ENCODE results near the gene MAML3.

MAML3 gene

DNA sequence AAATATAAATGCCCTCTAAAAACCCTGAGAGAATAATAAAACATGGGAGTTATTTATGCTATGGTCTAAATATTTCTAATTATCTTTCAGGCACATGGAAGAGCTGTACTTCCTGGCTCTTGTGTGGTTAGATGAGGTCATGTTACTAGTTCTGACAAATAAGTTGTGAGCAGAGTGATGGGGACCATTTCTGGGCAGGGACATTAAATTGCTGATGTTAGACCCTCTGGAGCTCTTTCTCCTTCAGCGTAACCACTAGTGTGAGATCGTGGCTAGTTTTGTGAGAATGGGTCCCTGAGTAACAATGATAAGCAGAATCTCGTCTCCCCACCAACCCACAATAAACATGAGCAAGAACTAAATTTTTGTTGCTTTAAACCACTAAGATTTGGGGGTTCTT lies 108.0 kb downstream of the MAML3 start:
- DNase-seq (ENCODE audit: low spot score): no peak

DNA sequence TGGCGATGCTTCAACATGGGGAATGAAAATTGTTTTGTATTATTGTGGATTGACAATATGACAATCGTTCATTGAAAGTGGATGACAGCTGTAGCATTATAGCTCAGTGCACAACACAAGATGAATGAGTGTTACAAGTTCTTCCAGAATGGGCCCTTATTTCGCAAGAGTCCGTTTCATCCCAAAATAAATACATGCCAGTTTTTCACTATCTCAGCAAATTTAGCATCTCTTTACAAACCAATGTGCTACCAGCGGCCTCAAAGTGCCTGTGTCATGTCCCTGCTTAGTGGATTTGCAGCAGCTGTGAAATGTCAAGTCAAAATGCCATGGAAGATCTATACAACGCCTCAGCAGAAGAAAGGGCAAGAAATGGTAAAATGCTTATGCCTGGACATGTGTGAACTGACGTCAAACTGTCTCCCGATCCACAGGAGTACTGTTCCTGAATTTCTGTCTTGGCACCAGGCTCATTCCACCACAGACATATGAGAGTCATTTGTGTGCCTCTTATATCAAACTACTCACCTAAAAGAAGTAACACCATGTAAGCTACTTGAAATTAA lies 109.6 kb downstream of the MAML3 start:
- no peak for DNase-seq (ENCODE audit: low spot score)

DNA sequence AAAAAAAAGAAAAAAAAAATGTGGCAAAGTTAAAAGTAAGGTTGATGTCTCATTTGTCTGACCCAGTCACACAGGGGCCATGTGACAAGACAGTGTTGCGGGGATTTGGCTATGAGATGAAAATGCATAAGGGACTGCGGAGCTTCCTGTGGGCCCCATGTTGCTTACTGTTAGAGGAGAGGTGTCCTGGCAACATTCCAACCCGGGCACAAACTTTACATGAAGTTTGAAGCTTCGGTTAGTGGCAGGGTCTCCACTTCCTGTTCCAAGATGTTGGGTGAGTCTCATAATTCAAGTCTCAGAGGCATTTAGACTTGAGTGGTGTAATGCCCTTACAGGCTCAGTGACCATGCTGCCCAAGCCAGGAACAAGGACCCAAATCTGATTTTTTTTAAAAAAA lies 111.3 kb downstream of the MAML3 start:
- no peak for DNase-seq (ENCODE audit: low spot score)

DNA sequence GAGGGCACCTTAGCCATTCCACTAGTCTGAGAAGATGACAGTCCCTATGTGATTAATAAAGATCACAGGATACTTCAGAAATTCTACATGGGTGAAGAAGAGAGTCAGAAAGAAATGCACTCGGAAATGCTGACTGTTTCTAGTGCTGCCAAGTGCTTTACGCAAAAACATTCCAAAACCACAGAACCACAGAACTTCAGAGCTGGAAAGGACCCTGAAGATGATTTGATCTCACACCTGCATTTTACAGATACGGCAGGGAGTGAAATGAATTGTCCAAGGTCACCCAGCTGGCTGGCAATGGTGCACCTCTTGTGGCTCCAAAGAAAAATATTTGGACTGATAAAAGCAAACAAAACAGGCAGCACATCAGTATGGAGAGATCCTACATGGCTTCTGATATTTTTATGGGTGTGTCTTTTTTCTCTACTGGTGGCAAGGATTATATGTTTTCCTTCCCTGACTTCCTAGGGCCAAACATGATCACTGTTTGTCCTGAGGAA lies 115.9 kb downstream of the MAML3 start:
- no peak for DNase-seq (ENCODE audit: low spot score)

DNA sequence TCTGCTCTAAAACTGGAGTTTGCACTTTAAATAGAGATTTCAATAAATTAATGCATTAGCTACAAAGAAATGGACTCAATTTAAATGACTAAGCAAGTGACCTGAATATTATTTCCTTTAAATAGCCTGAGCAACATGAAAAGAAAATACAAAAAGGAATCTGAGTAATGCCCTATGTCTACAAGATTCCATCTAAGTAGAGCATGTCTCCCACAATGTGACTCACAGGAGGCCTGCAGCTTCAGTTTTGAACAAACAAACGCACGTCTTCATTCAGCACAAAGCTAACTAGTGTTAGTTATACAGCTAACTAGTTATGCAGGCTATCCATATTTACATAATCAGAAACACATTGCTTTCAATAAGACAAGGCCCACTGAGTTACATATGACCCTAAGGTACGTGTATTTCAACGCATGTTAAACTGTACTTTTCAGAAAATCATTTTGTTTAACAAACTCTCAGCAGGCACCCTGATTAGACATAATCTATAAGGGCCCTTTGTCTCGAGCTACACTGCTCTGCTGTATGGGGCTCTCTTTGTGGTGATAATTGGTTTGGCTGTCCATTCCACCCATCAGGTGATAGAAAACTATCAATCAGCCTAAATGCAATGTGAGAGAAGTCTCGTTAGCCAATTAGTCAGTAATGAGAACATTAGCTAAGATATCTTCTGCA lies 116.5 kb downstream of the MAML3 start:
- no peak for DNase-seq (ENCODE audit: low spot score)

DNA sequence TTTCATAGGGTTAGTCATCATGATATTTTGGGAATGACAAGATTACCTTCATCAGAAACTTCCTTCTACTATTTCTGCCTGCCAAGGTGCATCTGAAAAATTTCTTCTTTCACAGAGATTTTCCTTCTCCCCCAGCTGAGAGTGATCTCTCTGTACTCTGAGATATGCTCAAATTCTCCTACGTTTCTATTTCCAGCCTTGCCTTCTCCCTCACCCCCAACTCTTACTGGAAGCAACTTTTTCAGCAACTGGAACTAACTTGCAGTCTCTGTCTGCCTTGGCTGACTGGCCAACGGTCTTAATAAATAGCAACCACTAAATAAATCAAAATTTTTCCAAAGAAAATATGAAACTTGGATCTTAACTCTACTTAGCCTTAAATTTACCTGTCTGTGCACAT lies 122.3 kb downstream of the MAML3 start:
- DNase-seq (ENCODE audit: low spot score): no peak

DNA sequence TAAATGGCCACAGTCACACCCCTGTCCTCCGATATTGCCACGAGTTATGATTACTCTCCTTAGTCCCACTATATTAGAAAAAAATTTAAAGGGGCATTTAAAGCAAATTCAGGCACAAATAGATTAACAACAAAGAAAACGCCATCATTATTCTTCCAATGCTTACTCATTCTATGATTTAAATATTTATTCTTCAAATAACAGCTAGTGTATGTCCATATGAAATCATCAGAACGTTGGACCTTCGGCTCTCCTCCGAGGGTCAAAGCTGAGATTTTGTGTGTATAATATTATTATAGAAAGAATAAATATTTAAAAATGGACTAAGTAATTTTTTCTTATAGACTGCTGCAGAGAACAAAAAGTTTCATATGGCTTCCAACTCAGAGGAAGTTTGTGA lies 122.9 kb downstream of the MAML3 start:
- no peak for DNase-seq (ENCODE audit: low spot score)

DNA sequence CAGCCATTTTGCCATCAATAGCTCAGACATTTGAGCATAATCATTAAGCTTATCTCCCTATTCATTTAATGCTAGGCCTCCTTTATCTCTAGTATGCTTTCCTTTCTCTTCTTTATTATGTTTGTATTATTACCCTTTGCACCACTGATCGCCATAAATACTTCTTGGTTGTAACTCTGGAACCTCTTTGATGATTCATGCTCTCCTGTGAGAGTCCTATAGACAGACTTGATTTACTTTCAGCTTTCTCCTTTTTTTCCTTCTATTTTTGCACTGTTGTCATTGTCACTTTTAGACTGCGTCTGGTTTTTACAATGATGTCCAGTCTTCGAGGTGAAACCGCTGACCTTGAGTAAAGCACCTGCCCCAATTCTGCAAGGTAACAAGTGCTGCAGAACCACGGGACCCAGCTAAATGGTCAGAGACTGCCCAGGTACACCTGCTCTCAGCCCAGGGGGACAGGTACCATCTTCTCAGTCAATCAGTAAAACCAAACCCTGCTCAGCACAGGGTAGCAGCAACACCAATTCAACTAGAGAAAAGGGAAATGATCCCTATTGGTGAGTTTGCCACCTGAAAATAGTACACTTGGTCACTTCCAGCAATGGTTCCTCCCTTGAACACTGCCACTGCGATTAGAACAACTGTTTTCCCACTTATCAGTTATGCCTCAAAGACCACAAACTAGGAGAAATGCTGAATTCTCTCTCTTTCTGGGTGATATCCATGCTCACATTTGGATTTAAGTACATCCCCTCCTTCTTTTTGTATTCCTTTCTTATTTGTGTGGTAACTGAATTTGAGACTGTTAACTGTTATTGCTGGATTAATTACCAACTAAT lies 125.1 kb downstream of the MAML3 start:
- DNase-seq (ENCODE audit: low spot score): no peak

DNA sequence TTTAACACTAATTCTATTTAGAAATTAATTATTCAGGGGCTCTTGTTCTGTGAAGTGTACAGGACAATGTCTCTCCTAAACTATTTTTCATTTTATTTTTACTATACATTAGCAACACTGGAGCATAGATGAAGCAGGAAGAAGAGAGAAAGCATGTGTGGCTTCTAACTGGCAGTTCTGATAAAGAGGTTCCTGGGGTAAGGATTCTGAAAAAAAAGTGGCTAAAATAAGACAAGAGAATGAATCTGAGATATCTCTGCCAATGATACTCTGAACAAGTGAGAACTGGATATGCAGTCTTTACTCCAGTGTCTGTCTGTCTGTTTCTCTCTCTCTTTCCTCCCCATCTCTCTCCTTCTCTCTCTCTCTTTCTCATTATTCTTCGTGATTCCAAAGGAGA lies 125.9 kb downstream of the MAML3 start:
- no peak for DNase-seq (ENCODE audit: low spot score)

DNA sequence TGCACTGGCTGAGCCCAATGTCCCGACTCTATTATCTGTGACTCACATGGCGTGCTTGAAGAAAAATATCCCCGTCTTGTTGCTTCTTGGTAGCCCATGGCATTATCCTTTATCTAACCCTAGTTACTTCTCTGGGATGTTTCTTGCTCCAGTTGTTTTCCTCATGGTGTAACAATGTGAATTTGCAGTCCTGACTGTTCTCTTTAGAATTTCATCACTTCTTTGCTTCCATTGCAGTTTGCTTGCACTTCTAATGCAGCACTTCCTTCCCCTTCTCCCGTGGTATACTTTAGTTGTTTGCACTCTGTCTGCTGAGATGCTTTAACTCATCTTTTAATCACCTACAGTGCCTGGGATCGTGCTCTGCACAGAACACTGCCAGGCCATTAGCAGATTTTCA lies 126.9 kb downstream of the MAML3 start:
- DNase-seq (ENCODE audit: low spot score): no peak

DNA sequence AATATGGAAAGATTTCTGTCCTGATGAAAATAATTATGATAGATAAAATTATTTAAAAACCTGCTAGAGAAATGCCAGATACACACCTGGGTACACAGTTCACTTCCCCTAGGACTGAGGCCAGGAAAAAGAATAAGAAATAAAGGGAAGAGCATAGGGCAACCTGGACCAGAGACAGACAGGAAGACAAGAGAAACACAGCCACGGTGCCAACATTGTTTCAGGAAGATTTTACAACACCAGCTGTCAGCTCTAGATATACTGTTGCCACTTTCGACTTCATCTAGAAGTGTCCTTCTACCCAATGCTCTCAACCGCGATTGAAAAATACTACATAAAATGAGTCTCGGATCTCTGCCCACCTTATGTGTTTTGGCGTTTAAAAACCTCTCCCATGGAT lies 128.5 kb downstream of the MAML3 start:
- DNase-seq (ENCODE audit: low spot score): no peak

DNA sequence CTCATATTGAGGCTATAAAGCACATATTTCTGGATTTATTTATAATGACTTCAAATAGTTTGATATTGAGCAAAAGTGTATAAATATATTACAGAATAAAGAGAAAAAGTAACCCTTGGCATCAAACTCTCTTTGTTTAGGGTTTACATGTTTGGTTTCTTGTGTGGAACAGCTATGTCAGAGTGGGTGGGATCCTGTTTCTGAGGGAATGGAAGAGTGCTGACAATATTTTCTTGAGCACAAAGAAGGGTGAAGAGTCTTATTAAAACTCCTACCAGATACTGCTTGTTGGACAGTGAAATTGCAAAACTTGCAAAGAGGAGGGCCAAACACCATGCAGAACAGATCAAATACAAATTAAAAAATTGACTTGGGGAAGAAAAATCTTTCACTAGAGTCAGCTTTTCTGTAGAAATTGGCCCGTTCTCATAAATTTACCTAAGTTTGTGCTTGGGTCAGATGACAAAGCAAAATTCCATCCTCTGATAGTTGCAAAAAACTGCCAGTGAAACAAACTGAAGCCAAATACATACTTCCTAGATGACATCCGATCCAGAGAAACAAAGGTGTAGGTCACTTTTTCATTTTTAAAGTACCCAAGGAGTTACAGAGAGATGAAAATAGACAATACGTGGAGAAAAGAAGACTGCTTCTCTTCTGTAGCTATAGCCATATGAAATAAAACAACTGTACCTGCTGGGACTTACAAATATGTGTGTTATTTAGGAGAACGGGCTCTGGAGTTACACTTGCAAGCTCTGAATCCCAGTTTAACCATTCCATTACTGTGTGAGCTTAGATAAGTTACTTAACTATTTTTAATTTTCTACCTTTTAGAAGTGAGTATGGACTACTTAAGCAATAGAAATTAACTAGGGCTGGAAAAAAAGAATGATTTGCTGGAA lies 133.3 kb downstream of the MAML3 start:
- DNase-seq (ENCODE audit: low spot score): no peak

DNA sequence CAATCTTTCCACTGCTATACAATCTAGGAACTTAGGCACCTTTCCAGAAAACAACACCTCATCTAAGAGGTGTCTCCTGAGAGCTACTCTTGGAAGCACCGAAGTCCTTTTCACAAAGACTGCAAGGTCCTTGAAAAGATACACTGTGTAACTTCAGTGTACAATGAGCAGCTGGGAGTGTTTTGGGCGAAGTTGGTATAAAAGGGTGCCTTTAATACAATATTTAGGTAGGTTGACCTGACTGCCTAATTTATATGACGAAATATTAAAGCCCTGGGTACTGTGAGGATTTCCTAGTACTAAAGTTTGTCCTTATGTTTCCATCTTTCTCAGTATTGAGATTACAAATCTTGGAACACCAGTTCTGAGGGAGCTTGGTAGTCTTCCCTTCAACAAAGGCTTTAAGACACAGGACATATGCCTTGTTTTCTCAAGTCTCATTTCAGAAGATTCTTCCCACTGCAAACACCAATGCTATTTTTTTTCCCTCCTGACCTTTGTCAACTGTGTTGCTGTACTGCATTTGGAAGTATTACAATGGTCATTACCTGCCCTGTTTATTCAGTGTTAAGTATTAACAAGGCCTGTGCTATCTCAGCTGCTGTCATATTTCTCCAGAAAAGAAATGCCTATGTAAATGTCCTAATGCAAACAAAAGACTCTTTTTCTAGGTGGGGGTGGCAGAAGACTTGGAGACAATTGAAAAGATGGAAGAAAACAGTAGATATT lies 134.2 kb downstream of the MAML3 start:
- DNase-seq (ENCODE audit: low spot score): no peak

DNA sequence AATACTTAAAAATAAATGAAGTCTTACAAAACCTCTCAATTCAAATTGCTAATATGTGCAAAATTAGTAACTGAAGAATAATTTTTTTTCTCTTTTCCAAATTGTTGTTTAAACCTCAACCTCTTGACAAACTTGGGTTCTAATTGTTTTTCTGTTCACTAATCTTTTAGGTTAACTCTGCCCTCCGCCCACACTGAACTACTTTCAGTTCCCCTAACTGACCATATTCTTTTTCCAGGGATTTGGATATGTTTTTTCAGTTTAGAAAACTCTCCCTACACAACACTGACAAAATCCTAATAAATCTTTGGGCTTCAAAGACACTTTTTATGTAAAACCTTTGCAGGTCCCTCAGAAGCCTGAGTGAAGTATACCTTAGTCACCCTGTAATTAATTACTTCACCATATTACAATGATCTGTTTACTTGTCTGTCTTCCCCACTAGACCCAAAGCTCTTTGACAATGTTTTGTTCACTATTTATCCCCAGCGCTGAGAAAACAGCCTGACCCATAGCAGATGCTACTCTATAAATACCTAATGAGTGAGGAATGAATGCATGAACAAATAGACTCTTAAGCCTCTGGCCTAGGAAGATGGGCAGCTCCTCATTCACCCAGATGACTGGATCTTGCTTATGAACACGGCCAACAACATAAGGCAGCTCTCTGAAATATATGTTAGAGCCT lies 134.9 kb downstream of the MAML3 start:
- DNase-seq (ENCODE audit: low spot score): no peak

DNA sequence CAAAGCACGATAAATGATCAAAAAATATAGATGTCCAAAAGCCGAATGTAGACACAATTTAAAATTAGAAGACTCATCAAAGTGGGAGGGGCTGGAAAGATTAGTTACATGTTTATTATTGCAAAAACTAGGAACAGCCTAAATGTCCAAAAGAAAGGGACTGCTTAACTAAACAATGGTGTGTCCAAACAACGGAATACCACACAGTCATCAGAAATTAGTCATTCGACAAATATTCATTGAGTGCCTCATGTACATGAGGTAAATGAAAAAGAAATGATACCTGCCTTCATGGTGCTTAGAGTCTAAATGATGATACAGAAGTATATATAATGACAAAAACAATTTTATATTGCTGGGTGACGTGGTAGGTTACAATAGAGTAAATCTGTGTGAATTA lies 139.7 kb downstream of the MAML3 start:
- no peak for DNase-seq (ENCODE audit: low spot score)

DNA sequence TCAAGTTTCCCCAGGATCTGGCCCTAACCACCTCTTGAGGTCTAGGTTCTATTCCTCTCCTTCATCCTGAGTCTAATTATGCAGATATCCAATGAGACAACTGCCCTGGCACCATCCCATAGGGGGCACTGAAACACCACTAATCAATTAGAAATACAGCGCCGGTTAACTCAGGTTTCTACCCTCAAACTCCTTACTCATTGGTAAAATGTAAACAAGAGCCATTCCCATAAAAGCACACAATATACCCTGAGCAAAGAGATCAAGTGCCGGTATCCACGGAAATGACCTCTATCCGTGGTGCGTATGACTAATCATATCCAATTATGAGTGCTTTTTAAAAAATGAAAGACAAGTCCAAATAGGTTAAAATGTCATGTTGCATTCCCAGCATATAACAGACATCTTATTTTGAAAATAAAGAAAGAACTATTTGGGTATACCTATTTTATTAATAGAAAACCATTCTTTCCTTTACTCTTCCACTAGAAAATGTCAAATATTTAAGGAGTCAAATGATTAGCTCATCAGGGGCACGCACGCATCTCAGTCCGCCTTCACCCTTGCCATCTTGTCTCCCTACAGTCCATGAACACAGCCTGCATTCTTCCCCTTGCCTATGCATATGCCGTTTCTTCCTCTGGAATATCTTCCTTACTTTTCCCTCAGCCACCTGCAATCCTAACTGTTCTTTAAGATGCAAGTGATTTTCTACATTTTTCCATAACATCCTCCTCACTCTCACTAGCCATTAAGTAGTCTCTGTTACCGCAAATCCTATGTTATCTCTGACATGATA lies 141.1 kb downstream of the MAML3 start:
- DNase-seq (ENCODE audit: low spot score): peak; percentile 80

DNA sequence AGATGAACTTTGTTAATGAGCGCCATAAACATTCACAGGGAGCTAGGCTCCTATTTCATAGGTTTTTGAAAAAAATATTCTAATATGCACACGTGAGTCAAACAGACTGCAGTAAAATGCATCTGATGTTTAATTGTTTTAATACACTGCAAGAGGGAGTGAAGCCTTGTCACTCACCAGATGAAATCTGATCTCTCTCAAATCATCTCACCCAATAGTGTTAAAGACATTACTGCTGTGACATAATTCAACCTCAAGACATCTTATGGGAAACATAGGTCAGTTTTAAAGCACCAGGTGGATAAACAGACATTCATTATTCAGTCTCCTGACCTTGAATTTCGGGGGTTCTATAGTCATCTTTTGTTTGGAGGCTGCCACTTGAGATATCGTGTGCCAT lies 148.3 kb downstream of the MAML3 start:
- no peak for DNase-seq (ENCODE audit: low spot score)

DNA sequence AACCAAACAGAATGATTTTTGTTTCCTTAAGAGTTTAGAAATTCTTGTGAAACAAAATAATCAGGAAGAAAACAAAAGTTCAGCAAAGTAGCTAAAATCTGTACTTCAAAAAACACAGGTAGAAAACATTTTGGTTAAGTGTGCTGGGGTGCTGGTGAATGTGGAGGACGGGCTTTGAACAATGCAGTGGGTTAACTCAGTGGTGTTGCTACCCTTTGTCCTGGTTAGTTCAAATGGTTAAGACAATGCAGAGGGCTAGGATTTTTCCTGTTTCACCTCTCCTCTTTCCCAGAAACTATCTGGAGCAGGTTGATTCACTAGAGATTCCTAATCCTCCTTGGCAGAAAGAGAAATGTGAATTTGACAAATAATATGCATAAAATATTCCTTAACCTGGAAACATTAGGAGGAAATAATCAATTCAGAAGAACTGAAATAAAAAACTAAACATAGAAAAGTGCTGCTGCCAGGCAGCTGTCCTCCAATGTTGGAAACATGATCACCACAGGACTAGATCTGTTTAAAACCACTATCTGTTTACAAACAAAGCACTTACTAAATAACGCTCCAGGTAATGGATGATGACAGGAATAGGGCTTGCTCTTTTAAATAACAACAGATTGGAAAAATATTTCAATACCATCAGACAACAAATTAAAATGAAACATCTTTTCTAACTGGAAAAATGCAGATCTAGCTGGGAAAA lies 148.9 kb downstream of the MAML3 start:
- no peak for DNase-seq (ENCODE audit: low spot score)

DNA sequence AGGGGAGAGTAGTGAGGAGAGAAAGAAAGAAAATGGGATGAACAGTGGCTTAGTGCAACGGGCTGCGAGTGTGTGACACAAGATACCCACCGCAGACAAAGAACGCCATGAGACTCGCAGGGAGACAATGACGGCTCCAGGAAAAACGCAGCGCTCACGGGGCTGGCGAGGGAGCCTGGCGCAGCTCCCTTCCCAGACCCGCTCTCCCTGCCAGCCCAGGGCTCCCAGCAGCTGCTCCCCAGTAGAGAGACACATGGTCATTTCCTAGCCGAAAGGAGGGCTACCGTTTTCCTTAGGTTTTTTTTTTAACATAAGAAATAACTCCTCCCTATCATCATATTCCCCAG lies 149.5 kb downstream of the MAML3 start:
- no peak for DNase-seq (ENCODE audit: low spot score)

Data from SW480 (cell line).